ENCODE measurements around the gene B3GAT3. TPM values are rescaled to one million over a fixed set of nuclear protein-coding genes. Genes with fewer than 3 reads are reported as not detected.
A peak's percentile ranks its signal among the peaks of the same experiment; 100 is the strongest.

B3GAT3 gene
- total RNA-seq, 4 donors from 2014 or later = 4.4 to 21.4 (median 9.8) TPM

DNA sequence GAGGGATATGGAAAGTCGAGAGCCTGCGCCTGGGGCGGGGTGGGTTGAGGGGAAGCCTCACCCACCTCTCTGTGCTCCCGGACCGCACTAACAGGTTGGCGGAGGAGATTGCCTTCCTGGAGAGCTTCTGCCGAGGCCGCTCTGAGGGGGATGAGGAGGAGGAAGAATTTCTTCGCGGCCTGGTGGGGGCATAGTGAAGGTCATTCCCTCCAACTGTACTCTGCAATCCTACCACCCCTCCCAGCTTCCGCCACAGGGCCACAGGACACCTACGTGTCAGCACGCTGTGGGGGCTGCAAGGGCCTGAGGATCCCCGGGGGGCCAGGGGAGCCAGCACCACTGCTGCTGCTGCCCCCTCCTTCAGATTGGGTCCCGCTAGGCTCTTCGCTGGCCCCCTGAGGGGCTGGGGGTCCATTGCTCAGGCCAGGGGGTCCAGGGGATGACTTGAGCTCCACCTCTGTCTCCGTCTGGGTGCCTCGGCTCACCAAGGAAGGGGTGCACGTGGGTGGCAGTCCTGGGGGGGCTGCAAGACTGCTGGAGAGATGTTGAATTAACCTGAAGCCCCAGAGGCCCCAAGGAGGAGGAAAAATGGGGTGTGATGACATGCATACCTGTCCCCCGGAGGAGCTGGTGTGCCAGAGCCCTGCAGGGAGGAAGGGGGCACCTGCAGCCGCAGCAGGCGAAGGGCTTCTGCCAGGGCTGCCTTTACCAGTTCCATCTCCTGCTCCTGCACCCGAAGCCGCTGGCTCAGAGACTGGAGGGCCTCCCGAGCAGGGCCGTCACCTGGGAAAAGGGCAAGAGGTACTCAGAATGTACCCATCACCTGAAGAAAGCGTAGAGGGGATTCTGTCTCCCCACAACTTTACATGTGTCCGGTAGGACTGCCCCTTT is 10.7 kb downstream of the B3GAT3 start:
- no peak for DNase-seq
- Histone ChIP-seq H3K27me3 (no peaks in the 10 kb centered on the region), H3K4me1 (peaks cover 16 to 21% of the 10 kb centered on the region in 2 donors), H3K4me3 (peak overlapping the region; percentile 71 to 93 (median 86)), H3K36me3 (no peaks in the 10 kb centered on the region), H3K27ac (peak overlapping the region; percentile 90 to 95 (median 92)), H3K9me3 (no peaks in the 10 kb centered on the region)
- in situ Hi-C loops (cut with MboI; ENCODE audit: low sequenced_read_pairs in 4 of 4) = loop anchor here in 1 of 4 donors (25.0 kb wide), 1 partner anchor 101 kb away; the partner anchor contains the start of genes BSCL2 and GNG3
- no peak for ATAC-seq
- intact Hi-C loops (cut with DNase I; ENCODE audit: low total_unique reads) = loop anchor here (5.0 kb wide), 1 partner anchor 81 kb away; no protein-coding TSS in a partner anchor
- TF ChIP-seq CTCF (IDR thresholded peaks at IDR 0.05 in 4 of 5, conservative IDR thresholded peaks at IDR 0.05 in 1 of 5) (no peak), POLR2A (IDR thresholded peaks at IDR 0.05) (no peak)

GRCh38 chr11:62610403-62610802 is 11.4 kb downstream of the B3GAT3 start:
- intact Hi-C loops (cut with DNase I; ENCODE audit: low total_unique reads) = loop anchor here (5.0 kb wide), 1 partner anchor 82 kb away; no protein-coding TSS in a partner anchor

GRCh38 chr11:62608776-62609175 is 13.0 kb downstream of the B3GAT3 start:
- no peak overlapping the region for H3K4me3 ChIP-seq
- no peak for TF ChIP-seq POLR2A (IDR thresholded peaks at IDR 0.05)
- DNase-seq (no peak), ATAC-seq (no peak)
- H3K9me3 ChIP-seq = no peaks in the 10 kb centered on the region
- H3K36me3 ChIP-seq = peaks cover 0 to 8% of the 10 kb centered on the region in 2 donors
- intact Hi-C loops (cut with DNase I; ENCODE audit: low total_unique reads) = no loop called here
- peaks cover 16 to 21% of the 10 kb centered on the region in 2 donors for H3K4me1 ChIP-seq
- H3K27me3 ChIP-seq = no peaks in the 10 kb centered on the region
- in situ Hi-C loops (cut with MboI; ENCODE audit: low sequenced_read_pairs in 4 of 4) = loop anchor here in 1 of 4 donors (25.0 kb wide), 1 partner anchor 104 kb away; the partner anchor contains the start of genes BSCL2 and GNG3
- H3K27ac ChIP-seq = no peak overlapping the region

More at GRCh38 chr11:62610403-62610802, 11.4 kb downstream of the B3GAT3 start:
- no peak for TF ChIP-seq POLR2A (IDR thresholded peaks at IDR 0.05)
- DNase-seq = no peak
- no peak for ATAC-seq
- H3K27me3 ChIP-seq = no peaks in the 10 kb centered on the region
- H3K4me3 ChIP-seq = no peak overlapping the region
- H3K36me3 ChIP-seq = peaks cover 0 to 6% of the 10 kb centered on the region in 2 donors
- in situ Hi-C loops (cut with MboI; ENCODE audit: low sequenced_read_pairs in 4 of 4) = loop anchor here in 1 of 4 donors (25.0 kb wide), 1 partner anchor 102 kb away; the partner anchor contains the start of genes BSCL2 and GNG3
- H3K27ac ChIP-seq = no peak overlapping the region
- H3K9me3 ChIP-seq = no peaks in the 10 kb centered on the region
- H3K4me1 ChIP-seq = peaks cover 16 to 21% of the 10 kb centered on the region in 2 donors

GRCh38 chr11:62607714-62608113 is 14.1 kb downstream of the B3GAT3 start:
- Histone ChIP-seq H3K36me3 (peaks cover 0 to 8% of the 10 kb centered on the region in 2 donors), H3K27ac (no peak overlapping the region), H3K4me1 (peaks cover 14 to 18% of the 10 kb centered on the region in 2 donors), H3K9me3 (no peaks in the 10 kb centered on the region), H3K4me3 (no peak overlapping the region), H3K27me3 (no peaks in the 10 kb centered on the region)
- in situ Hi-C loops (cut with MboI; ENCODE audit: low sequenced_read_pairs in 4 of 4) = loop anchor here in 1 of 4 donors (25.0 kb wide), 1 partner anchor 105 kb away; the partner anchor contains the start of genes BSCL2 and GNG3
- TF ChIP-seq POLR2A (IDR thresholded peaks at IDR 0.05) (no peak), CTCF (IDR thresholded peaks at IDR 0.05 in 4 of 5, conservative IDR thresholded peaks at IDR 0.05 in 1 of 5) (no peak)
- DNase-seq = no peak
- intact Hi-C loops (cut with DNase I; ENCODE audit: low total_unique reads) = no loop called here
- no peak for ATAC-seq

- peaks cover 0 to 8% of the 10 kb centered on the region in 2 donors for H3K36me3 ChIP-seq
- intact Hi-C loops (cut with DNase I; ENCODE audit: low total_unique reads) = no loop called here
- DNase-seq = no peak
- no peak overlapping the region for H3K27ac ChIP-seq
- peaks cover 6 to 7% of the 10 kb centered on the region in 2 donors for H3K4me1 ChIP-seq
- no peaks in the 10 kb centered on the region for H3K27me3 ChIP-seq
- in situ Hi-C loops (cut with MboI; ENCODE audit: low sequenced_read_pairs in 4 of 4) = loop anchor here in 1 of 4 donors (25.0 kb wide), 1 partner anchor 106 kb away; the partner anchor contains the start of genes BSCL2 and GNG3
- no peak for TF ChIP-seq POLR2A (IDR thresholded peaks at IDR 0.05)
- TF ChIP-seq CTCF (IDR thresholded peaks at IDR 0.05 in 4 of 5, conservative IDR thresholded peaks at IDR 0.05 in 1 of 5) = no peak
- no peak overlapping the region for H3K4me3 ChIP-seq
- no peaks in the 10 kb centered on the region for H3K9me3 ChIP-seq
- ATAC-seq = no peak
Observed at GRCh38 chr11:62605902-62606301, 15.9 kb downstream of the B3GAT3 start.

Measured in gastrocnemius medialis (tissue), 4 donors.